Activated CD8-positive, alpha-beta memory T cell treated with anti-CD3 and anti-CD28 coated beads, Interleukin-2, amount 10 ng/mL, durations not matched to agents 7 days and 5 days (primary cell): Measurements from ENCODE around the gene HOXB13. TPM values are rescaled to one million over a fixed set of nuclear protein-coding genes. Genes with fewer than 3 reads are reported as not detected.

Source experiments
- ATAC-seq: fragments of 150-1000 bp; cut with Tn5 transposase; one replicate; pipeline ENCODE4 v1.10.0; 2021; ENCODE audit warnings: moderate library complexity
- CTCF ChIA-PET: fragments of 350-600 bp; sonication (Branson Sonifier 250); formaldehyde crosslinking; loops from one replicate; lab custom pipeline; 2021; ENCODE audit warnings: antibody characterized with exemption; lab: Charles Lee
- DNase-seq: peaks from one replicate; pipeline ENCODE4 v3.0.0-alpha.2; 2020
- H3K27ac Mint-ChIP-seq: one replicate; pipeline ENCODE4 v1.8.0; 2021; ENCODE audit warnings: mild to moderate bottlenecking, mixed read lengths
- H3K27me3 Mint-ChIP-seq: one replicate; pipeline ENCODE4 v1.8.0; 2021; ENCODE audit warnings: mixed read lengths
- H3K36me3 Mint-ChIP-seq: one replicate; pipeline ENCODE4 v1.8.0; 2021; ENCODE audit warnings: mild to moderate bottlenecking, mixed read lengths
- H3K4me1 Mint-ChIP-seq: one replicate; pipeline ENCODE4 v1.8.0; 2021; ENCODE audit warnings: mixed read lengths
- H3K4me3 Mint-ChIP-seq: one replicate; pipeline ENCODE4 v1.8.0; 2021; ENCODE audit warnings: mild to moderate bottlenecking, moderate library complexity, mixed read lengths
- H3K9me3 Mint-ChIP-seq: one replicate; pipeline ENCODE4 v1.8.0; 2022; ENCODE audit warnings: low read depth, mixed read lengths
- total RNA-seq, 2 experiments: library from RNA; stranded (reverse); gene quantifications; one replicate each; pipeline ENCODE4 v1.2.3, GENCODE V29; 2021

HOXB13 gene
- total RNA-seq, 2 experiments from 2014 or later: not detected

GRCh38 chr17:48754500-48755261 lies 26.1 kb upstream of the HOXB13 start:
- CTCF ChIA-PET: interaction anchor here (2.0 kb wide), 1 partner anchor 30 kb away, joined by 17 read pairs; no protein-coding TSS in a partner anchor
- Mint-ChIP-seq H3K27ac (no peak overlapping the region), H3K4me3 (no peak overlapping the region), H3K36me3 (no peaks in the 10 kb centered on the region), H3K27me3 (peaks cover 92% of the 10 kb centered on the region), H3K9me3 (no peaks in the 10 kb centered on the region), H3K4me1 (no peaks in the 10 kb centered on the region)
- DNase-seq (no peak), ATAC-seq (no peak)

GRCh38 chr17:48753794-48754499 lies 25.4 kb upstream of the HOXB13 start:
- DNase-seq (no peak), ATAC-seq (no peak)
- H3K4me3 Mint-ChIP-seq: no peak overlapping the region
- peaks cover 92% of the 10 kb centered on the region for H3K27me3 Mint-ChIP-seq
- CTCF ChIA-PET: interaction anchor here (1.2 to 2.0 kb wide), 3 partner anchors 30 to 82 kb away, joined by 3 to 17 read pairs (median 3); no protein-coding TSS in a partner anchor
- no peaks in the 10 kb centered on the region for H3K9me3 Mint-ChIP-seq
- H3K27ac Mint-ChIP-seq: peak overlapping the region; percentile 5
- H3K4me1 Mint-ChIP-seq: no peaks in the 10 kb centered on the region
- no peaks in the 10 kb centered on the region for H3K36me3 Mint-ChIP-seq

- Mint-ChIP-seq H3K4me3 (no peak overlapping the region), H3K4me1 (no peaks in the 10 kb centered on the region), H3K9me3 (no peaks in the 10 kb centered on the region), H3K36me3 (no peaks in the 10 kb centered on the region), H3K27ac (no peak overlapping the region), H3K27me3 (peaks cover 90% of the 10 kb centered on the region)
- CTCF ChIA-PET: interaction anchor here (1.2 to 2.0 kb wide), 3 partner anchors 28 to 81 kb away, joined by 3 to 17 read pairs (median 3); no protein-coding TSS in a partner anchor
- ATAC-seq: no peak
- no peak for DNase-seq
These were observed 24.1 kb upstream of the HOXB13 start for GRCh38 chr17:48752399-48753288.

GRCh38 chr17:48751733-48752398 lies 23.3 kb upstream of the HOXB13 start:
- H3K27ac Mint-ChIP-seq: no peak overlapping the region
- H3K27me3 Mint-ChIP-seq: peaks cover 91% of the 10 kb centered on the region
- ATAC-seq: no peak
- H3K4me1 Mint-ChIP-seq: no peaks in the 10 kb centered on the region
- DNase-seq: no peak
- no peak overlapping the region for H3K4me3 Mint-ChIP-seq
- H3K36me3 Mint-ChIP-seq: no peaks in the 10 kb centered on the region
- no peaks in the 10 kb centered on the region for H3K9me3 Mint-ChIP-seq
- CTCF ChIA-PET: interaction anchor here (1.1 to 3.2 kb wide), 6 partner anchors 25 to 281 kb away, joined by 3 to 20 read pairs (median 6); partner anchors contain the start of gene HOXB13

GRCh38 chr17:48751172-48751571 lies 22.6 kb upstream of the HOXB13 start:
- DNase-seq: no peak
- H3K4me3 Mint-ChIP-seq: no peak overlapping the region
- H3K27me3 Mint-ChIP-seq: peaks cover 92% of the 10 kb centered on the region
- no peak overlapping the region for H3K27ac Mint-ChIP-seq
- CTCF ChIA-PET: interaction anchor here (0.7 to 3.2 kb wide), 10 partner anchors 24 to 281 kb away, joined by 3 to 20 read pairs (median 4); partner anchors contain the start of genes HOXB13 and PRAC1
- no peaks in the 10 kb centered on the region for H3K9me3 Mint-ChIP-seq
- H3K4me1 Mint-ChIP-seq: peaks cover 1% of the 10 kb centered on the region
- no peaks in the 10 kb centered on the region for H3K36me3 Mint-ChIP-seq
- no peak for ATAC-seq

GRCh38 chr17:48749621-48750553 lies 21.3 kb upstream of the HOXB13 start:
- Mint-ChIP-seq H3K27ac (no peak overlapping the region), H3K27me3 (peaks cover 92% of the 10 kb centered on the region), H3K4me3 (no peak overlapping the region), H3K4me1 (peaks cover 4% of the 10 kb centered on the region), H3K36me3 (no peaks in the 10 kb centered on the region), H3K9me3 (no peaks in the 10 kb centered on the region)
- DNase-seq (no peak), ATAC-seq (no peak)
- CTCF ChIA-PET: interaction anchor here (0.8 to 3.2 kb wide), 11 partner anchors 8 to 131 kb away, joined by 3 to 20 read pairs (median 4); partner anchors contain the start of genes HOXB13 and PRAC1

GRCh38 chr17:48748718-48749566 lies 20.4 kb upstream of the HOXB13 start:
- Mint-ChIP-seq H3K27ac (no peak overlapping the region), H3K4me1 (peaks cover 4% of the 10 kb centered on the region), H3K27me3 (peaks cover 92% of the 10 kb centered on the region), H3K4me3 (no peak overlapping the region), H3K36me3 (no peaks in the 10 kb centered on the region), H3K9me3 (no peaks in the 10 kb centered on the region)
- CTCF ChIA-PET: interaction anchor here (1.0 to 3.2 kb wide), 6 partner anchors 9 to 42 kb away, joined by 3 to 11 read pairs (median 6); partner anchors contain the start of gene HOXB13
- ATAC-seq: no peak
- no peak for DNase-seq

GRCh38 chr17:48747445-48748363 lies 19.2 kb upstream of the HOXB13 start:
- Mint-ChIP-seq H3K4me1 (peaks cover 4% of the 10 kb centered on the region), H3K27me3 (peaks cover 92% of the 10 kb centered on the region)

GRCh38 chr17:48746916-48747444 lies 18.4 kb upstream of the HOXB13 start:
- H3K27ac Mint-ChIP-seq: no peak overlapping the region
- no peaks in the 10 kb centered on the region for H3K36me3 Mint-ChIP-seq
- H3K27me3 Mint-ChIP-seq: peaks cover 92% of the 10 kb centered on the region
- no peak overlapping the region for H3K4me3 Mint-ChIP-seq
- DNase-seq: no peak
- H3K4me1 Mint-ChIP-seq: peaks cover 4% of the 10 kb centered on the region
- CTCF ChIA-PET: interaction anchor here (2.0 to 2.9 kb wide), 2 partner anchors 22 to 132 kb away, joined by 6 to 11 read pairs; no protein-coding TSS in a partner anchor
- no peak for ATAC-seq
- no peaks in the 10 kb centered on the region for H3K9me3 Mint-ChIP-seq

More at GRCh38 chr17:48747445-48748363, 19.2 kb upstream of the HOXB13 start:
- H3K4me3 Mint-ChIP-seq: no peak overlapping the region
- no peaks in the 10 kb centered on the region for H3K9me3 Mint-ChIP-seq
- H3K36me3 Mint-ChIP-seq: no peaks in the 10 kb centered on the region
- no peak for ATAC-seq
- CTCF ChIA-PET: interaction anchor here (2.4 to 2.9 kb wide), 2 partner anchors 10 to 23 kb away, joined by 8 to 11 read pairs; no protein-coding TSS in a partner anchor
- no peak overlapping the region for H3K27ac Mint-ChIP-seq
- no peak for DNase-seq
